AG08396 (cell line): ENCODE results near the gene GABRR2.
A peak's percentile ranks its signal among the peaks of the same experiment; 100 is the strongest.
"Not testable (repeated sequence)": the region's sequence is repeated elsewhere in the genome, so short reads cannot be mapped to it uniquely, and the experiment has no call there.

ENCODE experiments used
- DNase-seq: peaks from one replicate; pipeline ENCODE4 v3.0.0; 2012; ENCODE audit warnings: low spot score, mixed read lengths

GABRR2 gene

DNA sequence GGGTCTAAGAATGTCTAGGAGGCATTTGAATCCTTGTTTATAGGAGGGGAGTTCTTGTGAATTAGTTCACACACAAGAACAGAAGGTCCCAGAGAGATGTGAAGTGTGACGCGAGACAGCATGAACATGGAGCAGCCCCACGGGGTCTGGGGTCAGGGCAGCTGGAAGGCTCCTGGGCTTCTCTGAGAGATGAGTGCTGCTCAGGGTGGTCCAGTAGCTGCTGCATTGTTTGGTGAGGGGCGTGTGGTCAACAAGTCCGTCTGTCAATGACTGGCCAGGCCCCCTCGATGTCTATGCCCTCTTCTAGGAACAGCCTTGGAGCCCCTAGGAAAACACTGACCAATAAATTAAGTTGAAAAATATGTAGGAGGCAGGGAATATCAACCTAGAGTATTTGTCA is 57.8 kb downstream of the GABRR2 start:
- DNase-seq = peak; percentile 21

DNA sequence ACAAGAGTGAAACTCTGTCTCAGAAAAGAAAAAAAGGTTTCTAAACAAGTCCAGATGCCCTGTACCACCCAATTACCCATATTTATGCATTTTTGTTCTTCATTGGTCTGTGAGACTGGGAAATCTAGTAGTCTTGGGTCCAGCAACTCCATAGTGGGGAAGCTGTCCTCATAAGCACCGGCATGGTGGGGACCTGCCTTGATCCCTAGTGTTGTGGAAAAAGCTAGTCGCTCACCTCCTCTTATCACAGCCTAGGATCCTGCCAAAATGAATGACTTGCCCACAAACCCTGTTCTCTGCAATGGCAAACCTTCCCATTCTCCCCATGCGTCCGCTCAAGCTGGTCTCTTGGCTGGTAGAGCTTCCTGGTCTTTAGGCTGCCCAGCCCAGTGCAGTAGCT is 59.7 kb downstream of the GABRR2 start:
- DNase-seq = no peak

DNA sequence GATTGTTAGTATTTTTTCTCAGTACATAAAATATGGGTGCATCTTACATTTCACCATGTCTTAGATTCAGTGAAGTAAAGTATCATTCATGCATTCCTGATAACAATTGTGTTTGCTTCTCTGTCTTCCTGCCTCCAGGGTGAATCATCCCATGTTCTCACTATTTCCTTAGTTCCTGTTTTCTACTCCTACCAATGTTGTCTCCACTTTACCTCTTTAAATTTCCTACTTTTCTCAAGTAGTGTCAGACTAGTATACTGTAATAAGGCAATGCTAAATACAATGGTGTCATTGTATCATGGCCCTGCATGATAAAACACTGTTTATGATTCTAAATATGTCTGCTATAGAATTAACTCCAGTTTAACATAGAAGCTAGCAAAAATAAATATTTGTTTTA is 60.5 kb downstream of the GABRR2 start:
- DNase-seq = no peak

DNA sequence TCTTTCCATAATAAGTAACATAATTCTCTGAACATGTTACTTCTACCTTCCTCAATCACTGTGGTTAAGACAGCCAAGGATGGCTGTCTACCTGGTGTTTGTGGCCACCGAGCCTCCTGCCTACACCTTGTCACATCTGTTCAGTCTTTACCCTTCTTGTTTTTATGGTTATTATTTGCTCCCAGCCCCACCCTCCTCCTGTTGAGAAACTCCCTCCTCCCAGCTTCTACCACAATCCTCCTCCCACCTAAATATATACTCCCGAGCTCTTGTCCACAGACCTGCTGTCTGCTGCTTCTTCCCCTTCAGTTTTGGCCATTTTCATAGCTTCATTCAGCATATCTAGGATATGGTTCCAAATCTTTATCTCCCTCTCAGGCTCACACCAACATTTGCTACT is 62.2 kb downstream of the GABRR2 start:
- no peak for DNase-seq

DNA sequence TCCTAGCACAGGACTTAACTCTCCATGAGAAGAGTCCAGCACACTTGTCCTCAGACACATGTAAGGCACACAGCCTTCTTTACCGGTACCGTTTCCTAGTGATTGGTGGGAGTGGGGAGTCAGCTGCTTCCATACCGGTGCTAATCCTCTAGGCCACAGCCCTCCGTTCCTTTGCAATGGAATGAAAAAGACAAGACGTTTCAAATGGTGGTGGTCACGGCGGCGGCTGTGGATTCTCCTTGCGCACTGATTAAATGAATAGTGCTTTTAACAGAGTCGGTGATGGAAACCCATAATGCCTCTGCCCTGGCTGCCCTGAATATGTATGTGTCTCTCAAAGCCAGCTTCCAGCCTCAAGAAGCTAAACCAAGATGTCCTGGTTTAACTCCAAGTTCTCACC is 63.1 kb downstream of the GABRR2 start:
- no peak for DNase-seq

DNA sequence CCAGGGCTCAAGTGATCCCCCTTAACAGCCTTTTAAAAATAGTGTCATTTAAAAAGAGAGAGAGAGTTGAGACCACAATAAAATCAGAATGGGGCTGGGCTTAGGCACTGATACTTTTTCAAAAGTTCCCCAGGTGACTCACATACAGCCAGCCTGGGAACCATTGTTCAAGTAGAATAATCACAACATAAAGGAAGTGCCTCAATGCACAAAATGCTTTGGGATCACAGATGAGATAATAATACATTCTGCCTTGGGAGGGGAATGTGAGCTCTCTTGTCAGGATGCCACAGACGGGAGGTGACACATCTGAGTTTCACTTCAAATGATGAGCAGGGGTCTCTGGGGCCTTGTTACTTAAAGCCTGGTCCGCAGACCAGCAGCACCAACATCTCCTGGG is 63.9 kb downstream of the GABRR2 start:
- DNase-seq = no peak

DNA sequence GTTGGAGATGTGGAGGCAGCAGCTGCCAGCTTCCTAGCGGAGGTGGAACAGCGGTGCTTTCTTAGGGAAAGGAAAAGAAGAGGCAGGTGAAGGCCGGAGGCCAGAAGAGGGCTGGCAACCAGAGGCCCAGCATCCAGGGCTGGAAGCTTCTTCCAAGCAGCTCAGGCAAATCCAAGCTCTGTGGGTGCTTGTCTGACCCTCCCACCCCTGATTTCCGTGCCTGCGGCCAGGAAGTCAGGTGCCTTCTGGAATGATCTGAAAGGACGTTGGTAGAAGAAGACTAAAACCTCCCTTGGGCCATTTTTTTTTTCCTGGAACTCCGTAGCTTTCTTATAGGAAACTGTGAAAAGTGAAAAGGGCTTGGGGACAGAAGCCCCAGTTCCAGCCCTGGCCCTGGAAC is 64.9 kb downstream of the GABRR2 start:
- DNase-seq = no peak

DNA sequence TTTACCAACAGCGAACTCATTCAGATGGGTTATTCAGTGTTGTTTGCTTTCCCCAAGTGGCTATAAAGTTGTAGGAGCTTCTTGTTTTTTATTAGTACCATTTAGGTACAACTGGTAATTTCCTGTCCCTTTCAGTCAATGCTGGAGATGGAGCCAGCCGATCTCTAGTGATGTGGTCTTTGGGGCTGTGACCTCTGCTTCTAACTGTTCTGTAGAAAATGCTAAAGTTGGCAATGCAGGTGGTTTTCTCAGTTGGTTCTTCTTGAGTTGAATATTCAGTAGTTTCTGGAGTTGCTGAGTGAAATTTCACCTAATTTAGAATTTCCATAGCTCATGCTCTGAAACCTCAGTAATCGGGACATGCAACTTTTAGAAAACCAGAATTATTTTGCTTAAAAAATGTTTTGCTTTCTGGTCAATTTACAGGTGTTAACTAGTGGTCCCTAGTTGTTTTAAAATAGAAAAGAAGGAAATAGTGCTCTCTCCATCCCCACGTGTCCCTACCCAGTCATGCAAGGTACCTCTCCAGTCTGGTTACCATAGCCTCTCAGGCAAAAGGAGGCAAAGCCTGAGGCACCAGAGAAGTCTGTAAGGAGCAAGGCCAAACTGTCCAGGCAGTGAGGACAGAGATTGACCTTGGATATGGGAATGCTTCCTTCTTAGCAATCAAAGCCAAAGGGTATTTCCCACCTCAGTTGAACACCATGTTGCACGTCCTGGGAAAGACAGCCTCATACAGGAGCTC is 70.7 kb downstream of the GABRR2 start:
- DNase-seq = no peak

DNA sequence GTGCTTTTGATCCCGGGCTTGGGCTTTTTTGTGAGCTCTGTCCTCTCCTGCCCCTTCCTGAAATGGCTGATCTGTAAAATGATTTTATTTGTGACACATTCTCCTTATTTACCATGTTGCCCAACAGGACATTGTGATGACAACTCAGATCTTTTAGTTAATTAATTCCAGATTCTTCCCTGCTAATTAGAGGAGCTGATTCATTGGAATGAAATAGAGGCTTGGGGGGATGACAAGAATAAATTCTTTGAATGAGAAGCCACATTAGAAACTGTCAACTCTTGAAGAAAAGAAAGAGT is 71.8 kb downstream of the GABRR2 start:
- DNase-seq = no peak

DNA sequence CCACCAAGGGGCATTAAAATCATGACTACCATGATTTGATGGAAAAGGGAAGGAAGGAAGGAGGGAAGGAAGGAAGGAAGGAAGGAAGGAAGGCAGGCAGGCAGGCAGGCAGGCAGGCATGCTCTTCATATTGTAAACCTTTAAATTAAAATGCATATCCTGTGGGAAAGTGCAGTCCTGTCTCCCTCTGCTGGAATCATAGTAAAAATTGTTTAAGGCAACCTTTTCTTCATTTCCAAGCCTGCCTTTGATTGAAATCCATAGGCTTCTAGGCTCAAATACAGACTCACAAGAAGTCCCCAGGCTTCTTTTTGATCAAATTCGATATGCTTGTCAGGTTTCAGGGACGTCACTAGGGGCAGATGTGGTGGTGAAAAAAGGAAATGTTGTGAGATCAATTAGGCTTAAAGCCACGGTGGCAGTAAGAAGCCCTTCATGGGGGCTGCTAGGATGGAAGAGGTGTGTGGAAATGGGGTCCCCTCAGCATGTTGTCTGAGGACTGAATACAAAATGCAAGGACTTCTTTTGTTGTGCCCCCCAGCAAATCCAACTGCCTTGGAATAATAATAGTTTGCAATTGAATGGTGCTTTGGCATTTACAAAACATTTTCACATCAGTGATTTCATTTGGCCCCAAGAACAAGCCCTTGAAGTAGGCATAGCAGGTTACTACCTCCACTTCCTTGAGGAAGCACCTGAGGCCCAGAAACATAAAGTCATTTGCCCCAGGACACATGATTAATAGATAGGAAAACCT is 72.3 kb downstream of the GABRR2 start:
- DNase-seq = peak; percentile 47

DNA sequence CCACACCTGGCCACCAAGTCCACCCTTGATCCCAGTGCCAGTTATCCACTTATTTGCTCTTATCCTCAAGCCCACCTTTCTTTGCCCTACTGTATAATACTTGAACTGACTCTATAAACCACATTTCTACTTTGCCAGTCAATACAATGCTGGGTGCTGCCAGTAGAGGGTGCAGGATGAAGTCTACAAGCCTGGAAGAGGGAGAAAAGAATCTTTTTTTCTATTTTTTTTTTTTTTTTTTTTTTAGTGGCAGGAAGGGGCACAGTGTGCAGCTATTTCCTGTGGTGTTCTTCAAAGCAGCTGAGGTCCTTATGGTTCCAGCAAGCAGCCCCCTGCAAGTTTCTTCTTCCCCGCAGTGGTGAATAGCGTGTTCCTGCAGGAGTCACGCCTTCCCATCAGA is 75.8 kb downstream of the GABRR2 start:
- peak; percentile 20 for DNase-seq

DNA sequence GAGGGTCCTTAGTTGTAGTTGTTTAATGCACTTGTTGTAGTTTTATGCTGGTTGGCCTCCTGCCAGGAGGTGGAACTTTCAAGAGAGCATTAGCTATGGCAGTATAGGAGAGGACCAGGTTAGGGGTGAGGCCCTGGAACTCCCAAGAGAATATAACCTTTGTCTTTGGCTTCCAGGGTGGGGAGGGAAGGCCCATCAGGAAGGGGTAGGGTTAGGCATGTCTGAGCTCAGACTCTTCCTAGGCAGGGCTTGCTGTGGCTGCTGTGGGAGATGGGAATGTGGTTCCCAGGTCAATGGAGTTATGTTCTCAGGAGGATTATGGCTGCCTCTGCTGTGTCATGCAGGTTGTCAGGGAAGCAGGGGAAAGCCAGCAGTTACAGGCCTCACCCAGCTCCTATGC is 77.9 kb downstream of the GABRR2 start:
- no peak for DNase-seq

DNA sequence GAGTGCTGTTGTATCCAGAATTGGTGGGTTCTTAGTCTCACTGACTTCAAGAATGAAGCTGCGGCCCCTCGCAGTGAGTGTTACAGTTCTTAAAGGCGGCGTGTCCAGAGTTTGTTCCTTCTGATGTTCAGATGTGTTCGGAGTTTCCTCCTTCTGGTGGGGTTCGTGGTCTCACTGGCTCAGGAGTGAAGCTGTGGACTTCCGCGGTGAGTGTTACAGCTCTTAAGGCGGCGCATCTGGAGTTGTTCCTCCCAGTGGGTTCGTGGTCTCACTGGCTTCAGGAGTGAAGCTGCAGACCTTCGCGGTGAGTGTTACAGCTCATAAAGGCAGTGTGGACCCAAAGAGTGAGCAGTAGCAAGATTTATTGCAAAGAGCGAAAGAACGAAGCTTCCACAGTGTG is 81.5 kb downstream of the GABRR2 start:
- DNase-seq = not testable (repeated sequence)

DNA sequence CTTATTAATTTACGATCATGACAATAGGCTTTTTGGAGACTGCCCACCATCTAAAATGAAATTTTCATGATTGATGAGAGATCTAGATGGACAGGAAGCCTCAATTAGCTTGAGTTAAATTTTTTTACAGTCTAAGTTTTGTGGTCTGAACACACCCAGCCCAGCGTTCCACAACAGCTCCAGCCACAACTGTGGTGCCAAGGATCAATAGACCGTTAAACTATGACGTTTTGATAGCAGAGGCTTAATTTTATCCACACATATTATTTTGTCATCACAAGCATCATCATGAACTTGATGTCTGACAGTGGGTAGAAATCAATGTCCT is 92.4 kb downstream of the GABRR2 start:
- no peak for DNase-seq

DNA sequence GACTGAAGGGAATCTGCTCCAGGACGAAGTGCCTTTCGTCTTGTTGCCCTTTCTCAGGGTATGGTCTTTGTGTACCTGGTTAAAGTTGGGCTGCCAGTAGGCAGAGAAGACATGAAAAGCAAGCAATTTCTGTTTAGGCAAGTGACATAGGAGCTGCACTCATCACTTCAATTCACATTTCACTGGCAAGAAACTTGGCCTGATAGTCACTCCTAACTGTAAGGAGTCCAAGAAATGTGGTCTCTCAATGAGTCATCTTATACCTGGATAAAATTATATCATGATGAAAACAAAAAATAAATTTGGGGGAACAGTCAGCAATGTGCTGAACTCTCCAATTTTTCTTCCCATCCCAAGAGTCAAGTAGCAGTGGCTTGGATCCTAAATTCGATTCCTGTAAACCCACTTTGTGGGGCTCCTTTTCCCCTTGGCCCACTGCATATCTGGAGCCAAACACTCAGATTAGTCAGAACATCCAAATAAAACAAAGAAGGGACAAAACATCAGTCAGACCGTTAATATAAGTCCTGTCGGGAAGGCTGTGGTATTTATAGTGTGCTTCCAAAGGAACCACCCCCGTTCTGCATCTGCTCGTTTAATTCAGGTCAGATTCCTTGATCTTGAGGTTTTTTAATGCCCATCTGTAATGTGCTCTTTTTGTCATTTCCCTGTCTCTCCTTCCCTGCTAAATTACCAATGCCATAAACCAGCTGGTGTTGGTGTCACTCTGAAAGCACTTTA is 93.0 kb downstream of the GABRR2 start:
- DNase-seq = no peak

DNA sequence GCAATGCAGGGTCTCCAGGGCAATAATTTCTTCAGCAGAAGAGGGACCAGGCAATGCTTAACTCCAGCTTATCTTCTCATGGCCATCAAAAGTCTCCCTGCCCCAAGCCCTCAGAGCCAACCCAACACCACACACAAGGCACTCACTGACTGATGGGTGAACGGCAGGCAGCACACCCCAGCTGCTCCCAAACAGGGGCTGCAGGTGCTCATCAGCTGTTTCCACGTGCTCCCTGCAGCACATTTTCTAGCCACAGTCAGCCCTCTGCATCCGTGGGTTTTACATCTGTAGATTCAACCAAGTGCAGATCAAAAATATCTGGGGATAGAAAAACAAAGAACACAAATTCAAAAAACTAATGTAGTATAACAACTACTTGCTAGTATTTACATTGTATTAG is 94.0 kb downstream of the GABRR2 start:
- no peak for DNase-seq

DNA sequence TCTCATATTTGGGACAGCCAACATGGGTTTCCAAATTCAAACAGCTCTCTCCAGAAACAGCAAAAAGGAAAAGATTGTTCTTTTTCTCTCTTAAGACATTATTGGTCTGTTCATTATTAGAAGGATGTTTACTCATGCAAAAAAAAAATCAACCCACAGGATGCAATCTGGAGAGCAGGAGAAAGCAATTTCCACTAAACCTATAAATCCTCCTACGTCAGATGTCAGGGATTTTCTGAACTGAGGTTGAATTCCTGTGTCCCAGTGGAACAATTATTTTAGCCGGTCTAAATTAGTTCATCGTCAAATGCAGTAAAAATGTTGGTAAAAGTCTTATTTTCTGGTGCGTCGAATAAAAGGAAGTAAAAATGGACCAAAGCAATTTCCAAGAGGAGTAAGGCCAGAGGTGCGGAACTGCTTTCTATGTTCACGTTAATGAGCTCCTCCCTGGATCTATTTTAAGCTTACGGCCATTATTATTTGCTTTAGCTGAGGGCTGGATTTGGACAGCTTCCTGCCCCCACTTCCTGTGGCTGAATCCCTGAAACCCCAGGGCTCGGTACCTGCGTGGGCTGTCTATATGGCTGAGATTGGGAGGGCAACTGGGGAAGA is 97.7 kb downstream of the GABRR2 start, which contains the start of gene GABRR1:
Gene GABRR1 (minus strand): TSS at position 60 of the 612 bp plus-strand sequence. CDS start 36 bp downstream, at position 24.
- no peak for DNase-seq

DNA sequence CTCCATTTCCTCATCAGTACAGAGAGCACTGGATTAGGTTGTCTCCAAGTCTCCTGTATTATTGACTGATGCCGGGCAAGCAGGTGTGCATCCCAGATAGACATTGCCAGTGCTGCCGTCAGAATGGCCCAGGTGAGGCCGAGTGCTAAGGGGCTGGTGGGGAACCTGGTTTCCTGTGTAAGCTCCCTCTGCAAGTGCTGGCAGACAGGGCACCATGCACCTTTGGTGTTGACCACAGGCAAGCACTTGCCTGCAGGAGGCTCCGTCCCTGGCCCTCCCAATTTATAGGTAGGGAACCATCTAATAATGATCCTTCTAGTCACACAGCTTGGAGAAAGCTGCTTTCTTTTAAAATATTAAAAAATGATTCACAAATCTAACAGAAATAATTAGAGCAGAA is 98.7 kb downstream of the GABRR2 start:
- DNase-seq = no peak

DNA sequence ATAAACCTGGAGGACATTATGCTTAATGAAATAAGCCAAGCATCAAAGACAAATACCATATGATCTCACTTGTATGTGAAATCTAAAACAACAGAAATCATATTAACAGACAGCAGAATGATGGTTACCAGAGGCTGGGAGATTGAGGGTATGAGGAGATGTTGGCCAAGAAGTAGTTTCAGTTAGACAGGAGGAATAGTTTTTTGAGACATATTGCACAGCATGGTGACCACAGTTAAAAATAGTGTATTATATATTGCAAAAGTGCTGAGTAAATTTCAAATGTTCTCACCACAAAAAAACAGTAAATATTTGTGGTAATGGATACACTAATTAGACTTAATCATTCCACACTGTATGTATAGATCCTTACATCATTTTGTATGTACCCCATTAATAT is 99.7 kb downstream of the GABRR2 start:
- no peak for DNase-seq

DNA sequence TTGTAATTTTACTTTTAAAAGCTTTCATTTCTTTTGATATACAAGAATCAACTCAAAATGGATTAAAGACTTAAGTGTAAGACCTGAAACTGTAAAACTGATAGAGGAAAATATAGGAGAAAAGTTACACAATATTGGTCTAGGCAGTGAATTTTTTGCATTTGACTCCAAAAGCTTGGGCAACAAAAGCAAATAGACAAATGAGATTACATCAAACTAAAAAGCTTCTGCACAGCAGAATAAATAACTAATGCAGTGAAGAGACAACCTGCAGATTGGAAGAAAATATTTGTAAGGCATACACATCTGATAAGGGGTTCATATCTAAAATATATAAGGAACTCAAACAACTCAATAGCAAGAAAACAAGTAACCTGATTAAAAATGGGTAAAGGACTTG is 100.9 kb downstream of the GABRR2 start:
- no peak for DNase-seq

DNA sequence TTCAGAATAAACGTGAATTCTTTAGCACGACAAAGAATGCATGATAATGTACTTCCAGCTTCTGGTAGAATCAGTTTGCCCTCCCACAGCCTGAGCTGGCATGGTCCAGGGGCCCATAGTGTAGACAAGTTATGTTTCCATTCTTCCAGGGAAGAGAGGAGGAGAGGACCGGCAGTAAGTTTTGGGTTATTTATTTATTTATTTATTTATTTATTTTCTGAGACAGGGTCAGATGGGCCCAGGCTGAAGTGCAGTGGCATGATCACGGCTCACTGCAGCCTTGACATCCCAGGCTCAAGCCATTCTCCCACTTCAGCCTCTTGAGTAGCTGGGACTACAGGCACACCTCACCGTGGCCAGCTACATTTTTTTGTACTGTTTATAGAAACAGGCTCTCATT is 102.6 kb downstream of the GABRR2 start:
- no peak for DNase-seq

DNA sequence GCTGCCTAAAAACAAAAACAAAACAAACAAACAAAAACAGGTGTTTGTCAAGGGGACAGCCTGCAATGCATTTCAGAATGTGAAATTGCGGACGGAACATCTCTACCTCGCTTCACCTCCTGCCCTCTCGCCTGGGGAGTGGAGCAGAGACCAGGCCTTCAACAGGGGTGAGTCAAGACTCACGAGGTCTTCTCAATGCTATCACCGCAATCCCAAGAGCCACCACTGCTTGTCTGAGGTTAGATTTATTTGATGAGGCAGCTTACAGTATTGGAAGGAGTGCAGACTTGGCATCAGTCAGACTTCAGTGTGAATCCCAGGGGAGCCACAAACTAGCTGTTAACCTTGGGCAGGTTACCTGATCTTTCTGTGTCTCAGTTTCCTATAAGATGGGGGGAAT is 105.6 kb downstream of the GABRR2 start:
- no peak for DNase-seq

DNA sequence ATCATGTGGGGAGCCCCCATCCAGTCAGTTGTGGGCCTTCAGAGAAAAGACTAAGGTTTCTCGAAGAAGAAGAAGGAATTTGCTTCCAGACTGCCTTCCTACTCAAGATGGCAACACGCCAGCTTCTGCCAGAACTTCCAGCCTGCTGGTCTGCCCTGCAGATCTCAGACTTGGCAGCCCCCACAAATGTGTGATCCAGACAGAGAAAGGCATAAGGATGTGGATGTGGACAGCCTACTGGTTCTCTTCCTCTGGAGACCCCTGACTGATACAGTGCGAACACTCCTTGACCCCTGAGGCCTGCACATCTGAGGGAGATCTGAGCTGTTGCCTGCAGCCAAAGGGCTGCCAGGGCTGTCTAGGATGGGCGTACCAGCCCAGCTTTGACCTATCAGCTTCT is 106.5 kb downstream of the GABRR2 start:
- no peak for DNase-seq
